Gastrocnemius medialis (tissue), 4 donors: ENCODE data around the gene GABPB2.
"Not testable (repeated sequence)": the region's sequence is repeated elsewhere in the genome, so short reads cannot be mapped to it uniquely, and the experiment has no call there.

ENCODE experiments used
- POLR2A ChIP-seq, 2 donors: fragments of 450-650 bp; IDR thresholded peaks; one replicate each; pipeline ENCODE4 v1.6.1; 2017; ENCODE audit warnings: antibody characterized with exemption in 2 of 2, mild to moderate bottlenecking in 2 of 2, moderate library complexity in 2 of 2
- TF ChIP-seq, protein P1 (sequence below), 5 experiments: fragments of 450-650 bp in 3 of 5; fragments of 200-600 bp in 2 of 5; sonication (generic) in 2 of 5; IDR thresholded peaks in 4 of 5; conservative IDR thresholded peaks in 1 of 5; 1 replicate in 4 of 5; 2 replicates in 1 of 5; pipeline ENCODE4 v1.5.1; 2016 to 2019; ENCODE audit warnings: antibody characterized with exemption in 5 of 5, mild to moderate bottlenecking in 3 of 5, moderate library complexity in 3 of 5

- TF ChIP-seq, protein P1, sequence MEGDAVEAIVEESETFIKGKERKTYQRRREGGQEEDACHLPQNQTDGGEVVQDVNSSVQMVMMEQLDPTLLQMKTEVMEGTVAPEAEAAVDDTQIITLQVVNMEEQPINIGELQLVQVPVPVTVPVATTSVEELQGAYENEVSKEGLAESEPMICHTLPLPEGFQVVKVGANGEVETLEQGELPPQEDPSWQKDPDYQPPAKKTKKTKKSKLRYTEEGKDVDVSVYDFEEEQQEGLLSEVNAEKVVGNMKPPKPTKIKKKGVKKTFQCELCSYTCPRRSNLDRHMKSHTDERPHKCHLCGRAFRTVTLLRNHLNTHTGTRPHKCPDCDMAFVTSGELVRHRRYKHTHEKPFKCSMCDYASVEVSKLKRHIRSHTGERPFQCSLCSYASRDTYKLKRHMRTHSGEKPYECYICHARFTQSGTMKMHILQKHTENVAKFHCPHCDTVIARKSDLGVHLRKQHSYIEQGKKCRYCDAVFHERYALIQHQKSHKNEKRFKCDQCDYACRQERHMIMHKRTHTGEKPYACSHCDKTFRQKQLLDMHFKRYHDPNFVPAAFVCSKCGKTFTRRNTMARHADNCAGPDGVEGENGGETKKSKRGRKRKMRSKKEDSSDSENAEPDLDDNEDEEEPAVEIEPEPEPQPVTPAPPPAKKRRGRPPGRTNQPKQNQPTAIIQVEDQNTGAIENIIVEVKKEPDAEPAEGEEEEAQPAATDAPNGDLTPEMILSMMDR (IDR thresholded peaks at IDR 0.05 in 4 of 5, conservative IDR thresholded peaks at IDR 0.05 in 1 of 5): not testable (repeated sequence)
- TF ChIP-seq POLR2A (IDR thresholded peaks at IDR 0.05): not testable (repeated sequence)
Observed at GRCh38 chr1:151097426-151097825, 26.9 kb downstream of the GABPB2 start.
